ENCODE data around the gene UTP15.
A peak's percentile ranks its signal among the peaks of the same experiment; 100 is the strongest.

UTP15 gene, protein sequence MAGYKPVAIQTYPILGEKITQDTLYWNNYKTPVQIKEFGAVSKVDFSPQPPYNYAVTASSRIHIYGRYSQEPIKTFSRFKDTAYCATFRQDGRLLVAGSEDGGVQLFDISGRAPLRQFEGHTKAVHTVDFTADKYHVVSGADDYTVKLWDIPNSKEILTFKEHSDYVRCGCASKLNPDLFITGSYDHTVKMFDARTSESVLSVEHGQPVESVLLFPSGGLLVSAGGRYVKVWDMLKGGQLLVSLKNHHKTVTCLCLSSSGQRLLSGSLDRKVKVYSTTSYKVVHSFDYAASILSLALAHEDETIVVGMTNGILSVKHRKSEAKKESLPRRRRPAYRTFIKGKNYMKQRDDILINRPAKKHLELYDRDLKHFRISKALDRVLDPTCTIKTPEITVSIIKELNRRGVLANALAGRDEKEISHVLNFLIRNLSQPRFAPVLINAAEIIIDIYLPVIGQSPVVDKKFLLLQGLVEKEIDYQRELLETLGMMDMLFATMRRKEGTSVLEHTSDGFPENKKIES

DNA sequence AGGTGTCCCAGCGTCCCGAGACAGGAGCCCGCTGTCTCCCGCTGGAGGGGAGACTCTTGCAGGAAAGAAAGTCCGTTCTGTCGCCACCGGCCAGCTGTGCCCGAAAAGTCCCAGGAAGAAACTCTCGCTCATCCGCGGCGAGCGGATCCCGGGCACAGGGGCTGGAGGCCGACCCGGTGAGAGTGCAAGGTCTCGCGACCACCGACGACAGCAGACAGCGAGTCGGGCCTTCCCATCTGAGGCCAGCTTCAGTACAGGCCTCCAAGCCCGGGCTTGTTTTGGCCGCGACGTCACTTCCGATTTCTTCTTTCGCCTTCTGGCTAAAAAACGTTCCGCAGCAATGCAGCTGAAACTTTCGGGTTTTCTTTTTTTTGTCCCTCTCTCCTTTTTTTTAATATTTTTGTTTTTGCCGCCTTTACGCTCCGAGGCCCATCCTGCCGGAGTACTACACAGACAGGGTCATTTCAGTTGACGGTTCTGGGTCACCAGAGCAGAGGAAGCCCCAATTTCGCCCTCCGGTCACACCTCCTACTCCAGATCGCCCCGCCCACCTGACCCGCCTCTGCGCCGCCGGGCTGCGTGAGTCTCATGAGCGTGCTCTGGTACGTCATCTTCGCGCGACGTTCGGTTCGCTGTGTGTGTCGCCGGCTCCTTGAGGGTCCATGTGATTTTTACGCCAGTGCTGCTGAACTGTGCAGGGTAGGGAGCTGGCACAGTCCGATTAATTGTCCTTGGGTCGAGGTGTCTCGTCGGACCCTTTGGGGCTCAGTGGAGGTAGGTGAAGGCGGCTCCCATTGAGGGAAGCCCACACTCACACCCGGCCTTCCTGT is at the start of gene UTP15, which contains the start of gene ANKRA2:
Gene UTP15 (plus strand): TSS at position 605 of the 830 bp plus-strand sequence. CDS start 1,602 bp downstream, outside the sequence.
Gene ANKRA2 (minus strand): TSS at position 501 of the 830 bp plus-strand sequence. CDS start 2,758 bp downstream, outside the sequence.
- DNase-seq (ENCODE audit: low spot score), result peak; percentile 97

DNA sequence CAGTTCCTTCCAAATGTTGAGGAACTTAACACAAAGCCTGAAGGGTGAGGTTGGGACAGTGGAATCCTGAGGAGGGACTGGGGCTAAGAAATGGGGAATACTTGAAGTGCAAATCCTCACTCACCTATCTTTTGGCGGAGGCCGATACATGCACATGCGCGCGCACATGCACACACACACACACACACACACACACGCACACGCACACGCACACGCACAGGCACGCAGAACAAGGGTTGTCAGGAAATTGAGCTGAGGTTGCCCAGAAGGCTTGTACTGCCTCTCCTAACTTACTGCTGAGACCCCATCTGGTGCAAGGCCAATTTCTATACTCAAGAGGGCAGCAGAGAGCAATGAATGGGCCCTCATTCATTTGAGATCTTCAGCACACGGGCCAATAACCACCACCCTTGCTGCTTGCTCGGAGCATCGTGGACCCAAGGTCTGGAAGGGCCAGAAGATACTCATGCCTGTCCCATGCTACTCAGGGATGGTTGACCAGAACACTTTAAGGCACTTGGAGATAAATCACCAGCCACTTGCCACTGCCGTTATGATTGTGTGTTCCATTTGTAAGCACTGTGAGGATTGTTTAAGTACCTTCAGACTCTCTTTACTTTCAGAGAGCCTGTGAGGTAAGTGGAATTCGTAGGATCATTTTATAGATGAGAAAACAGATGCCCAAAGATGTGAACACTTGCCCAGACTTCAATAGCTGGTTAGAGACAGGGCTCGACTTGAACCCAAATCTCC is 45.8 kb upstream of the UTP15 start:
- DNase-seq (ENCODE audit: low spot score), result peak; percentile 82

DNA sequence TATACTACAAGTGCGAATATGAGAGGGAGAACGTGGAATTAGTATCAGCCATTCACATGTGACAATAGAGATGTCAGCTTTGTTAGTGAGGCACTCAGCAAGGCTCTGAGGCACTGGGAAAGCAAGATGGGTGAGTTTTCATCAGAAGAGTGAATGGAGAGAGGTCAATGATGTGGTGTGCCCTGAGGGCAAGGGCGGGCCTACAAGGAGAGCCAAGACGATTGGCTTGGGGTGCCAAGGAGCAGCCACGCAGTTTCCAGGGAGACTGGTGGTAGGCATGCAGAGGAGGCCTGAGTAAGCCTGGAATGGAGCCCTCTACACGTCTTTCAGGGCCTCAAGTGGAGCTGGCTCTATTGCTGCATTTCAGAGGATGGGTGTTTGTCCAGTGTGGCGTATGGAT is 42.6 kb upstream of the UTP15 start:
- no peak for DNase-seq (ENCODE audit: low spot score)

- no peak for DNase-seq (ENCODE audit: low spot score)
These were observed 41.7 kb upstream of the UTP15 start for GRCh38 chr5:73523861-73524260.

DNA sequence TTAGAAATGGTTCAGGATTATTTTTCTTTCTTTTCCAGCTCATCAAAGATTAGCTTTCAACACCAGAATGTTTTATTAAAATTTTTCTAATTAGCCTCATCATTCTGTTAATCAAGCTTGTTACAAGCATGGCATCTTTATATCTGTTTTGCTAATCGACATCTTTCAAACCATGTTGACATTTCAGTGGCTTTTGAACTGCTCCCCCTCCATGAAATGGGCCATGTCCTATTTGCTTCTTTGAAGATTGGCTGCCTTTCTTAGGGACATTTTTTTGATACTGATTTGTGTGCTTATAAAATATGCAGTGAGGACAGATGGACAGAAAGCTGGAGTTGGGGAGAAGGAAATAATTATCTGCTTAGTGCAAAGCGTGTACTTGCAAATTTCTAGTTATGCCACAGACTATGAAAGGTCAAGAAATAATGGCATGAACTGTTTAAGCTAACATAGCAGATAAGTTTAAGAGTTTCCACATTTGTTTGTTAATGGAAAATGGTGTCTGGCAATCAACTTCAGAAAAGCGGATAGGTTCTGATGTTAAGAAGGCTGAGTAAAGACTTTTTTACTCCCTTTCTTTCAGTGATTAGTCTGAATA is 39.8 kb upstream of the UTP15 start:
- DNase-seq (ENCODE audit: low spot score), result no peak

GRCh38 chr5:73528248-73528647 is 37.3 kb upstream of the UTP15 start:
- DNase-seq (ENCODE audit: low spot score), result no peak

DNA sequence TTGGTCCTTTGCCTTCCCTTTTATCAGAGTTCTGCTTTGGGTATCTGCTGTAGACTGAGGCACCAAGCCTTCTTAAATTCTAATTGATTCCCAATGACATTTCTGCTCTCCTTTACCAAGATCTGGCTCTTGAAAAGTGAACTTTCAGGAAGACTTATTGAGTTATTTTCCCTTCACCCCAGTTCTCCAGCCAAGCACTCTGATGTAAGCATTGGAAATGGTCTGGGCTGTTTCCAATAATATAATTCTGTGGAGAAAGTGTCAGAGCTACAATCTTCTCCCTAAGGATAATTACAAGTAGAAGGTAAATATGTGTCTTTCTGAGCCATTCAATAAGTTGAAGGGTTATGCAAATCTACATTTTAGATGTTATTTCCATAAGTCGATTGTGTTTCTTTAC is 36.5 kb upstream of the UTP15 start:
- DNase-seq (ENCODE audit: low spot score), result no peak

DNA sequence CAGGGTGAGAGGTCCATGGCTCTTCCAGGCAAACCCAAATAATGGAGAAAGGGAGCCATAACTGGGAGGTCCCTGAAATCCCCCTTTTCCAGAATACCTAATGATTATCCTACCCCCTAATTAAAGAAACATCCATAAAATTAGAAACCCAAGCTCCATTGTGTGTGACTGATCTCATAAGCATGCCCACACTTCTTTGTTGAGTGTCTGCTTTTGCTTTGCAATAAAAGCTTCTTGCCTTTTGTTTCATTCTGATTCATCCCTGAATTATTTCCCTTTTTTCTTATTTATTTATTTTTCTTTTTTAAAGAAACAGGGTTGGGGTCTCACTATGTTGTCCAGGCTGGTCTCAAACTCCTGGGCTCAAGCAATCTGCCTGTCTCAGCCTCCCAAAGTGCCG is 34.2 kb upstream of the UTP15 start:
- DNase-seq (ENCODE audit: low spot score), result no peak

DNA sequence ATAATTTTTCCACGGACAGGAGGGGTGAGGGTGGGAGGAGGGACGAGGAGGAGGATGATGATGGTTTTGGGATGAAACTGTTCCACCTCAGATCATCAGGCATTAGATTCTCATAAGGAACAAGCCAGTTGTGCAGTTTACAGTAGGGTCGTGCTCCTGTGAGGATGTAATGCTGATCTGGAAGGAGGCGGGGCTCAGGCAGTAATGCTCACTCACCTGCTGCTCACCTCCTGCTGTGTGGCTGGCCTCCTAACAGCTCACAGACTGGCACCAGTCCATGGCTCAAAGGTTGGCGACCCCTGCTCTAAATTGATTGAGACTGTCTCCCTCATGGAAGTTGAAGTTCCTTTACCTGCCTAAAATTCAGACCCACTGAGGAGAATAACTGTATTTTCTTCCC is 33.3 kb upstream of the UTP15 start:
- DNase-seq (ENCODE audit: low spot score), result no peak

DNA sequence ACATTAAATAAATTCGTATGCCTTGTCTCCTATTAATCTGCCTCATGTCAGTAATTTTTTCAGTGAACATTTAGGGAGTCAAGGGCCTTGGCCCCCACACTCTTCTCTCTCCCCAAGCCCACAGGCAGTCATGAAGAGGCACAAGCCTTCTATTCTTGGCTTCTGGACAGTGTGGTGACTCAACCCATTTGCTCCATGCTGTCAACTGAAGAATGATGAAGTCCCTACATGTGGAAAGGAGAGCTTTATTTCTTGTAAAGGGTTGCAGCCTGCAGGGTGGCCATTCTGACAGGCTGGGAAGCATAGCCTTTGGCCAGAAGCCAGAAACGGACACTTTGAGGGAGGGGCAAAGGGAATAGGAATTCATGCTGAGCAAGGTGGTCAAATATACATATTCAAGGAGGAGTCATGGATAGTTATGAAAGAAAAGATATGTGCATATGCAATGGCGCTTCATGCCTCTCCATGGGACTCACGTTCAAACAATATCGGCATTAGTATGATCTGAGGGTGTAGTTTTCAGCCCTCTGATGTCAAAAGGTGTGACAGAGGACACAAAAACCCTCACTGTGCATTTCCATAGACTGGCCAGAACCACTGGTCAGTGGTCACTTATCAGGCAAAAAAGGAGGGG is 31.4 kb upstream of the UTP15 start:
- DNase-seq (ENCODE audit: low spot score), result no peak

DNA sequence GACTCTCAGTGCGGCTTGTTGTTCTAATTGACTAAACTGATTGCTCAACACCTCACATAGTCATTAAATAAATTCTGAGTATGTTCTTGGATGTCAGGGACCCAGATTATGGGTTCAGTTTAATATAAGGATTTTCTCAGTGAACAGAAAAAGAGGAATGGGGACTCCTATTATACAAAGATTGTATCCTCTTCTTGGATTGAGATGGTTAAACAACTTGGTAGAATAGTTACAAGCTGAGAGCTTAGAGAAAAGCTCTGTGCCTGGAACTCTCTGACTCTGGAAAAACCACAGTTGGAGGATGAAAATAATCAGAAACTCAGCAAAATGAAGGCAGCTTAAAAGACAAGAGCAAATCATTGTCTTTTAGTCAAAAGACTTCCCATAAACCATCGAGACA is 30.6 kb upstream of the UTP15 start:
- no peak for DNase-seq (ENCODE audit: low spot score)

- DNase-seq (ENCODE audit: low spot score), result no peak
These were observed 25.8 kb upstream of the UTP15 start for GRCh38 chr5:73539730-73540129.

- peak; percentile 95 for DNase-seq (ENCODE audit: low spot score)
These were observed 25.4 kb upstream of the UTP15 start for GRCh38 chr5:73540192-73540591.

DNA sequence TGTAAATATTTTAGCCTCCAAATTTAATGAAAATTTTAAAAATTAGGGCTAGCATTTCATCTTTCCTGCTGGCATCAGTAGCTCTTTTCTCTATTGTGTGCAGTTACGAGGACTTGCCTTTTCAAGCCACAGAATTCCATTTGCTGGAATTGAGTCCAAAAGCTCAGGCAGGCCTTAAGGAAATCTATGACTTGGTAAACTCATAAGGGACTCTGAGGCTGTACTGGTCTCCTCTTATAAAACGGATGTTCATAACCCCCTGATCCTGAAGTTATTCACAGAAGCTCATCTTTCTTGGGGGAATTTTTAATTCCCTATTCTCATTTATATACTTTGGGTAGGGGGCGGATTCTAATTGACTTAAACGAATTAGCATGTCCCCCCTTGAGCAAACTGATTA is 23.5 kb upstream of the UTP15 start:
- DNase-seq (ENCODE audit: low spot score), result no peak

GRCh38 chr5:73544429-73545402 is 20.8 kb upstream of the UTP15 start:
- no peak for DNase-seq (ENCODE audit: low spot score)

GRCh38 chr5:73545403-73545779 is 20.2 kb upstream of the UTP15 start:
- no peak for DNase-seq (ENCODE audit: low spot score)

- no peak for DNase-seq (ENCODE audit: low spot score)
These were observed 15.5 kb upstream of the UTP15 start for GRCh38 chr5:73550016-73550415.

GRCh38 chr5:73552642-73553041 is 12.9 kb upstream of the UTP15 start:
- no peak for DNase-seq (ENCODE audit: low spot score)

DNA sequence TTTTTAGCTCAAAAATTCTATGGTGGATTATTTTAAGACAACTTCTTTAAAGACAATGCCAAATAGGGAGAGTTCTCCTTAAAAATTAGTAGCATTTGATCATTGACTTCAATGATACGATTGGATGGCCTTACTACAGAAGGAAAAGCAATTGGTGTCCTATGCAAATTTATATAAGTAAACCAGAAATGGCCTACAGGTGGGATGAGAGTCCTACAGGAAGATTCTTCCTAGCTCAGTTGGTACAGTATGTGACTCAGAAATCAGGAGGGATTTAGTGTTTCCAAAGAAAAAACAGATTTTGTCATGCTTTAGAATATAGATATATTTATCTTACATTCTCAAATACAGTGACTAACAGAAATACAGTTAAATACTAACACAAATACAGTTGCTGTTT is 6.6 kb upstream of the UTP15 start:
- DNase-seq (ENCODE audit: low spot score), result no peak

GRCh38 chr5:73564018-73564417 is 1.5 kb upstream of the UTP15 start:
- DNase-seq (ENCODE audit: low spot score), result no peak
